GM12874 (cell line): ENCODE data around the gene CLEC20A.

Experiments used
- CTCF ChIP-seq: IDR thresholded peaks from 2 replicates; pipeline ENCODE4 v1.5.1; 2011; ENCODE audit warnings: low read depth, mild to moderate bottlenecking, control low read depth, low read length, moderate library complexity; ENCODE audit not compliant: insufficient read depth

CLEC20A gene

GRCh38 chr1:178495741-178496409 lies 889 bp downstream of the CLEC20A start:
- no peak for TF ChIP-seq CTCF

GRCh38 chr1:178495158-178495557 lies 1.6 kb downstream of the CLEC20A start:
- no peak for TF ChIP-seq CTCF

GRCh38 chr1:178494569-178494971 lies 2.2 kb downstream of the CLEC20A start:
- TF ChIP-seq CTCF = no peak

GRCh38 chr1:178493301-178493741 lies 3.4 kb downstream of the CLEC20A start:
- TF ChIP-seq CTCF = no peak

GRCh38 chr1:178492341-178492740 lies 4.4 kb downstream of the CLEC20A start:
- no peak for TF ChIP-seq CTCF

- TF ChIP-seq CTCF = no peak
Observed at GRCh38 chr1:178491721-178492120, 5.0 kb downstream of the CLEC20A start.

GRCh38 chr1:178490967-178491366 lies 5.8 kb downstream of the CLEC20A start:
- no peak for TF ChIP-seq CTCF
